Measurements from ENCODE around the gene BBS1.

BBS1 gene

DNA sequence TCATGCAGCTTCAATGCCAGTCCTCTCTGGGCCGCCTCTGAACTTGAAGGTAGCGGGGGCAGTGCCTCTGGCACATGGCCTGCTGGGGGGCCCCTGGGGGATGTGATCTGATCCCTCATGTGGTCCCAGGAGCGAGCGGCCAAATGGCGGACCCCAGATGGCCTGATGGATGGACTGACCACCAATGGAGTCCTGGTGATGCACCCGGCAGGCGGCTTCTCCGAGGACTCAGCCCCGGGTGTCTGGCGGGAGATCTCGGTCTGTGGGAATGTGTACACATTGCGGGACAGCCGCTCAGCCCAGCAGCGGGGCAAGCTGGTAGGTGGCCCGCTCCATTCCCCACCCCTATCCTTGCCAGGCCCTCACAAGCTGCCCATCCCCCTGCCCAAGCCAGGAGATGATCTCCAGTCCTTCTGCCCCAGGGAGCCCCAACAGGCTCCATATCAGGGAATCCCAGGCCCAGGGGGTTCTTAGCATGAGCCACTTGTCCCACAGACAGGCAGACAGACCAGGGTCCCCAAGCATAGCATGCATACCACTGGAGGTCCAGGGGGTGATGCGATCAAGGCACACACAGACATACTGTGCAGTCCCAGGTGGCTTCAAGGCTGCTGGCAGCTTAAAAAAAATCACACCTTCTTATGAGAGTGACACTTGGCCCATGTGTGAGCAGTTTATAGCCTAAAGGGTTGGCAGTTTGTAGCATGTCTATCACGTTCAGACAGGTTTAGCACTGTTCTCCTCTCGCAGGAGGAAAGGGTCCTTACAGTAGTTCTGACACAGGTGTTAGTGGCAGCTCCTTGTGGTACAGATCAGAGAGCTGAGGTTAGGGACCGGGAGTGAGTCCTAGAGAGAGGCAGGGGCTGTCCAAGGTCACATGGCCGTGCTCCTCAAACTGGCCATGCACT is 36.6 kb upstream of the BBS1 start:
- Histone ChIP-seq H3K27ac (ENCODE audit: low read length, poor library complexity, severe bottlenecking) (no peak overlapping the region), H3K4me1 (ENCODE audit: control insufficient read depth, insufficient read depth, low read depth, low read length) (peaks cover 8% of the 10 kb centered on the region), H3K9me3 (ENCODE audit: control insufficient read depth, low read length) (no peaks in the 10 kb centered on the region), H3K79me1 (replicated peaks; ENCODE audit: low read length, poor library complexity, severe bottlenecking) (peaks cover 14% of the 10 kb centered on the region), H2AFZ (ENCODE audit: low read depth, low read length) (no peak overlapping the region), H2BK15ac (ENCODE audit: low read depth, poor library complexity, severe bottlenecking) (no peak overlapping the region), H2BK5ac (ENCODE audit: low read depth, low read length, poor library complexity, severe bottlenecking) (no peak overlapping the region), H4K91ac (ENCODE audit: low read length) (no peak overlapping the region), H3K23ac (ENCODE audit: low read length in 2 of 2) (no peak overlapping the region), H4K8ac (ENCODE audit: low read length) (no peak overlapping the region), H3K4me3 (ENCODE audit: insufficient read depth in 1 of 2, low read depth in 1 of 2, low read length in 2 of 2) (no peak overlapping the region), H2BK12ac (ENCODE audit: low read length in 2 of 2) (no peak overlapping the region), H3K18ac (ENCODE audit: low read depth in 1 of 2, low read length in 2 of 2) (no peak overlapping the region), H3K4me2 (ENCODE audit: low read length, poor library complexity, severe bottlenecking) (no peak overlapping the region), H3K36me3 (ENCODE audit: control insufficient read depth in 1 of 2, insufficient read depth in 2 of 2, low read depth in 1 of 2, low read length in 2 of 2) (peaks cover 50 to 55% of the 10 kb centered on the region in 2 experiments), H3K9ac (ENCODE audit: low read length) (no peak overlapping the region), H2BK120ac (ENCODE audit: low read depth, low read length) (no peak overlapping the region), H3K4ac (ENCODE audit: low read depth in 1 of 2, low read length in 2 of 2) (no peak overlapping the region), H3K14ac (ENCODE audit: low read length in 2 of 2) (no peak overlapping the region), H3K27me3 (ENCODE audit: control insufficient read depth in 1 of 2, insufficient read depth in 1 of 2, low read length in 2 of 2) (no peaks in the 10 kb centered on the region), H2AK5ac (ENCODE audit: low read length, severe bottlenecking) (no peak overlapping the region)
- 96% methylated on average over 20 of the region's 20 CpGs for WGBS
- DNase-seq = no peak

DNA sequence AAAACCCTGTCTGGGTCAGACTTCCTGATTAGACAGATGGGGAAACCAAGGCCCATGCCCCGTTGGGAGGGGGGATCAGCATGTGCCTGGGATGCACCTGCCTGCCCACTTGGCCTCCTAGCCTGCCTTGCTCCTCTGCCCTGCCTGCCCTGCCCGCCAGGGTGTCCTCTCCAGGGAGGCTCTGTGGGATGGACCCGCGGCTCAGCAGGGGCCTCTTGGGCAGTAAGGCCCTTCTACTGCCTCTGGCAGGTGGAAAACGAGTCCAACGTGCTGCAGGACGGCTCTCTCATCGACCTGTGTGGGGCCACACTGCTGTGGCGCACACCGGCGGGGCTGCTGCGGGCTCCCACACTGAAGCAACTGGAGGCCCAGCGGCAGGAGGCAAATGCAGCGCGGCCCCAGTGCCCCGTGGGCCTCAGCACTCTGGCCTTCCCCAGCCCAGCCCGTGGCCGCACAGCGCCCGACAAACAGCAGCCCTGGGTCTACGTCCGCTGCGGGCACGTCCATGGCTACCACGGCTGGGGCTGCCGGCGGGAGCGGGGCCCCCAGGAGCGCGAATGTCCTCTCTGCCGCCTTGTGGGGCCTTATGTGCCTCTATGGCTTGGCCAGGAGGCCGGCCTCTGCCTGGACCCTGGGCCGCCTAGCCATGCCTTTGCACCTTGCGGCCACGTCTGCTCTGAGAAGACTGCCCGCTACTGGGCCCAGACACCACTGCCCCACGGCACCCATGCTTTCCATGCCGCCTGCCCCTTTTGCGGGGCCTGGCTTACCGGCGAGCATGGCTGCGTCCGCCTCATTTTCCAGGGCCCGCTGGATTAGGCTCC is 34.9 kb upstream of the BBS1 start:
- Histone ChIP-seq H2BK15ac (ENCODE audit: low read depth, poor library complexity, severe bottlenecking) (no peak overlapping the region), H3K9me3 (ENCODE audit: control insufficient read depth, low read length) (no peaks in the 10 kb centered on the region), H2BK12ac (ENCODE audit: low read length in 2 of 2) (no peak overlapping the region), H3K4me1 (ENCODE audit: control insufficient read depth, insufficient read depth, low read depth, low read length) (peaks cover 8% of the 10 kb centered on the region), H2AFZ (ENCODE audit: low read depth, low read length) (no peak overlapping the region), H3K23ac (ENCODE audit: low read length in 2 of 2) (no peak overlapping the region), H2BK5ac (ENCODE audit: low read depth, low read length, poor library complexity, severe bottlenecking) (no peak overlapping the region), H3K4me3 (ENCODE audit: insufficient read depth in 1 of 2, low read depth in 1 of 2, low read length in 2 of 2) (no peak overlapping the region), H3K4ac (ENCODE audit: low read depth in 1 of 2, low read length in 2 of 2) (no peak overlapping the region), H3K79me1 (replicated peaks; ENCODE audit: low read length, poor library complexity, severe bottlenecking) (peaks cover 14% of the 10 kb centered on the region), H2BK120ac (ENCODE audit: low read depth, low read length) (no peak overlapping the region), H3K36me3 (ENCODE audit: control insufficient read depth in 1 of 2, insufficient read depth in 2 of 2, low read depth in 1 of 2, low read length in 2 of 2) (peaks cover 49 to 50% of the 10 kb centered on the region in 2 experiments), H4K8ac (ENCODE audit: low read length) (no peak overlapping the region), H3K18ac (ENCODE audit: low read depth in 1 of 2, low read length in 2 of 2) (no peak overlapping the region), H4K91ac (ENCODE audit: low read length) (no peak overlapping the region), H2AK5ac (ENCODE audit: low read length, severe bottlenecking) (no peak overlapping the region), H3K4me2 (ENCODE audit: low read length, poor library complexity, severe bottlenecking) (no peak overlapping the region), H3K9ac (ENCODE audit: low read length) (no peak overlapping the region), H3K14ac (ENCODE audit: low read length in 2 of 2) (no peak overlapping the region), H3K27ac (ENCODE audit: low read length, poor library complexity, severe bottlenecking) (no peak overlapping the region), H3K27me3 (ENCODE audit: control insufficient read depth in 1 of 2, insufficient read depth in 1 of 2, low read length in 2 of 2) (no peaks in the 10 kb centered on the region)
- WGBS = 96% methylated on average over 44 of the region's 44 CpGs
- no peak for DNase-seq

DNA sequence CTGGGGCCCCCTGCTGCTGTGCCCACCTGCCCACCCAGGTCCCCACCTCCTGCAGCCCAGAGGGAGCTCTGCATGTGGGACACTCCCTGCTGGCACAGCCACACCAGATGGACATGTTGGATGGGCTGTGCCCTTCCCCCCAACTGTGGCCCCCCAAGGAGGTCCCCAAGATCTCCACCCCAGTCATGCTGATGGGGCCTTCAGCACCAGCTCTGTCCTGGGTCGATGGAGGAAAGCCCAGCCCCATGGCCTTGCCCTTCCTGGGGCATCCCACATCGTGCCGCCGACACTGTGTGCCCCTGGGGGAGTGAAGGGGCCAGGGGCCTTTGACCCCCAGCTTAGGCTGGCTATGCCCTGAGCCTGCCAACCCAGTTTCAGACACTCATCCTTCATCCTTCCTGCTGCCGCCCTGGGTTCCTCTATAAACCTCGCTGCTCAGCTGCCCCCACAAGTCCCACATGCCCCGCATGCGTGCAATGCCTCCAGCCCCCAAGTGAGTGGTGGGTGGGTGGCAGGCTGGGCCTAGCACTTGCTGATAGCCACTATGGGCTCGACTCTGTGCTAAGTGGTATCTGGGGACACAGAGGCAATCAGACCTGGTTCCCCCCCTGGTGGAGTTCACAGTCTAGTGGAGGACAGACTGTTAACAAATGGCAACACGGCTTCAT is 34.1 kb upstream of the BBS1 start:
- DNase-seq = no peak
- H3K9ac ChIP-seq (ENCODE audit: low read length) = no peak overlapping the region
- H3K36me3 ChIP-seq (ENCODE audit: control insufficient read depth in 1 of 2, insufficient read depth in 2 of 2, low read depth in 1 of 2, low read length in 2 of 2) = peaks cover 42 to 47% of the 10 kb centered on the region in 2 experiments
- H2AK5ac ChIP-seq (ENCODE audit: low read length, severe bottlenecking) = no peak overlapping the region
- no peaks in the 10 kb centered on the region for H3K27me3 ChIP-seq (ENCODE audit: control insufficient read depth in 1 of 2, insufficient read depth in 1 of 2, low read length in 2 of 2)
- no peak overlapping the region for H2BK12ac ChIP-seq (ENCODE audit: low read length in 2 of 2)
- WGBS = 96% methylated on average over 10 of the region's 10 CpGs
- no peak overlapping the region for H3K14ac ChIP-seq (ENCODE audit: low read length in 2 of 2)
- H2BK5ac ChIP-seq (ENCODE audit: low read depth, low read length, poor library complexity, severe bottlenecking) = no peak overlapping the region
- no peak overlapping the region for H3K18ac ChIP-seq (ENCODE audit: low read depth in 1 of 2, low read length in 2 of 2)
- H3K27ac ChIP-seq (ENCODE audit: low read length, poor library complexity, severe bottlenecking) = no peak overlapping the region
- no peak overlapping the region for H2BK15ac ChIP-seq (ENCODE audit: low read depth, poor library complexity, severe bottlenecking)
- H2AFZ ChIP-seq (ENCODE audit: low read depth, low read length) = no peak overlapping the region
- no peak overlapping the region for H3K23ac ChIP-seq (ENCODE audit: low read length in 2 of 2)
- H3K4ac ChIP-seq (ENCODE audit: low read depth in 1 of 2, low read length in 2 of 2) = no peak overlapping the region
- peaks cover 12% of the 10 kb centered on the region for H3K4me1 ChIP-seq (ENCODE audit: control insufficient read depth, insufficient read depth, low read depth, low read length)
- no peak overlapping the region for H3K4me2 ChIP-seq (ENCODE audit: low read length, poor library complexity, severe bottlenecking)
- no peaks in the 10 kb centered on the region for H3K9me3 ChIP-seq (ENCODE audit: control insufficient read depth, low read length)
- H3K4me3 ChIP-seq (ENCODE audit: insufficient read depth in 1 of 2, low read depth in 1 of 2, low read length in 2 of 2) = no peak overlapping the region
- no peak overlapping the region for H2BK120ac ChIP-seq (ENCODE audit: low read depth, low read length)
- no peak overlapping the region for H4K91ac ChIP-seq (ENCODE audit: low read length)
- no peak overlapping the region for H4K8ac ChIP-seq (ENCODE audit: low read length)
- peaks cover 20% of the 10 kb centered on the region for H3K79me1 ChIP-seq (replicated peaks; ENCODE audit: low read length, poor library complexity, severe bottlenecking)

DNA sequence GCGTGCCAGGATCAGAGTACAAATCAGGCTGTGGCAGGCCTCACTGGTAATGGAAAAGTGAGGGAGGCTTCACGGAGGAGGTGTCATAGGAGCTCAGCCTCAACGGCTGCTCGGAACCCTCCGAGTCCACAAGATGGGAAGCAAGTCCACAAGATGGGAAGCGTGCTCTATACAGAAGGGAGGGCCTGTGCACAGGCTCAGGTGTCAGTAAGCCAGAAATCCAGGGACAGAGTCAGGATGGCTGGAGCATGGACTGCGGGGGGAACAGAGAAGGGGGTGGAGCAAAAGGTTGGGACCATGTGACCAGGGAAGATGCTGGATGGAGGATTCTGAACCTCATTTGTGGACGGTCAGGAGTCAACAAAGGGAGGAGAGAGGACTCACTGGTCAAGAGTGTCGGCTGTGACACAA is 33.6 kb upstream of the BBS1 start:
- no peak overlapping the region for H2AFZ ChIP-seq (ENCODE audit: low read depth, low read length)
- H3K27ac ChIP-seq (ENCODE audit: low read length, poor library complexity, severe bottlenecking) = no peak overlapping the region
- H3K14ac ChIP-seq (ENCODE audit: low read length in 2 of 2) = no peak overlapping the region
- H2BK5ac ChIP-seq (ENCODE audit: low read depth, low read length, poor library complexity, severe bottlenecking) = no peak overlapping the region
- no peak overlapping the region for H2BK15ac ChIP-seq (ENCODE audit: low read depth, poor library complexity, severe bottlenecking)
- peaks cover 12% of the 10 kb centered on the region for H3K4me1 ChIP-seq (ENCODE audit: control insufficient read depth, insufficient read depth, low read depth, low read length)
- DNase-seq = no peak
- H2BK120ac ChIP-seq (ENCODE audit: low read depth, low read length) = no peak overlapping the region
- no peak overlapping the region for H3K4ac ChIP-seq (ENCODE audit: low read depth in 1 of 2, low read length in 2 of 2)
- H2BK12ac ChIP-seq (ENCODE audit: low read length in 2 of 2) = no peak overlapping the region
- H3K4me2 ChIP-seq (ENCODE audit: low read length, poor library complexity, severe bottlenecking) = no peak overlapping the region
- H4K91ac ChIP-seq (ENCODE audit: low read length) = no peak overlapping the region
- no peak overlapping the region for H3K18ac ChIP-seq (ENCODE audit: low read depth in 1 of 2, low read length in 2 of 2)
- no peak overlapping the region for H2AK5ac ChIP-seq (ENCODE audit: low read length, severe bottlenecking)
- H3K79me1 ChIP-seq (replicated peaks; ENCODE audit: low read length, poor library complexity, severe bottlenecking) = peaks cover 22% of the 10 kb centered on the region
- no peak overlapping the region for H3K9ac ChIP-seq (ENCODE audit: low read length)
- H4K8ac ChIP-seq (ENCODE audit: low read length) = no peak overlapping the region
- WGBS = 79% methylated on average over 9 of the region's 9 CpGs
- H3K9me3 ChIP-seq (ENCODE audit: control insufficient read depth, low read length) = no peaks in the 10 kb centered on the region
- H3K36me3 ChIP-seq (ENCODE audit: control insufficient read depth in 1 of 2, insufficient read depth in 2 of 2, low read depth in 1 of 2, low read length in 2 of 2) = peaks cover 39 to 47% of the 10 kb centered on the region in 2 experiments
- H3K27me3 ChIP-seq (ENCODE audit: control insufficient read depth in 1 of 2, insufficient read depth in 1 of 2, low read length in 2 of 2) = no peaks in the 10 kb centered on the region
- no peak overlapping the region for H3K4me3 ChIP-seq (ENCODE audit: insufficient read depth in 1 of 2, low read depth in 1 of 2, low read length in 2 of 2)
- no peak overlapping the region for H3K23ac ChIP-seq (ENCODE audit: low read length in 2 of 2)

All from mesenchymal stem cell (in vitro differentiated cells and primary cell).